ENCODE data around the gene CDC42.
A peak's percentile ranks its signal among the peaks of the same experiment; 100 is the strongest.

Gene CDC42

GRCh38 chr1:22111620-22112019 lies 59.1 kb downstream of the CDC42 start:
- no peak for DNase-seq

GRCh38 chr1:22112554-22112953 lies 60.0 kb downstream of the CDC42 start:
- DNase-seq, result no peak

GRCh38 chr1:22114083-22115012 lies 61.8 kb downstream of the CDC42 start:
- no peak for DNase-seq

- no peak for DNase-seq
These were observed 62.8 kb downstream of the CDC42 start for GRCh38 chr1:22115286-22115685.

DNA sequence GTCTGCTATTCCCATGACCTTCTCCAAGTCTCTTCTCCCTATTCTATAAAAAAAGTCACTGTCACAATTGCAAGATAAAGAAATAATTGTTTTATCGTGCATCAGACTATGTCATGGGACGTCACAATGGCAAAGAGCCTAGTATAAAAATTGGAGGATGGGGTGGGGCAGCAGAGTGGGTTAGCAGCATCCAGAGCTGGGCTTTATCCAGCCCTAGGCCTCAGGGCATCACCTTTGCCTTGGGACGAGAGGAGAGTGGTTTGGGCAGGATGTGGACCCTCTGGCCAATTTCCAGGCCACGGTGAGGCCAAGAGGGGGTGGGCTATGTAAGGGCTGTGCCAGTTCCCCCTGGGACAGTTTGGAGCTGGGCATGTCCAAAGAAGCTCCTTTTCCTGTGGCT lies 64.7 kb downstream of the CDC42 start:
- no peak for DNase-seq

GRCh38 chr1:22117851-22118250 lies 65.3 kb downstream of the CDC42 start:
- DNase-seq, result no peak

- DNase-seq, result no peak
These were observed 65.9 kb downstream of the CDC42 start for GRCh38 chr1:22118291-22118992.

DNA sequence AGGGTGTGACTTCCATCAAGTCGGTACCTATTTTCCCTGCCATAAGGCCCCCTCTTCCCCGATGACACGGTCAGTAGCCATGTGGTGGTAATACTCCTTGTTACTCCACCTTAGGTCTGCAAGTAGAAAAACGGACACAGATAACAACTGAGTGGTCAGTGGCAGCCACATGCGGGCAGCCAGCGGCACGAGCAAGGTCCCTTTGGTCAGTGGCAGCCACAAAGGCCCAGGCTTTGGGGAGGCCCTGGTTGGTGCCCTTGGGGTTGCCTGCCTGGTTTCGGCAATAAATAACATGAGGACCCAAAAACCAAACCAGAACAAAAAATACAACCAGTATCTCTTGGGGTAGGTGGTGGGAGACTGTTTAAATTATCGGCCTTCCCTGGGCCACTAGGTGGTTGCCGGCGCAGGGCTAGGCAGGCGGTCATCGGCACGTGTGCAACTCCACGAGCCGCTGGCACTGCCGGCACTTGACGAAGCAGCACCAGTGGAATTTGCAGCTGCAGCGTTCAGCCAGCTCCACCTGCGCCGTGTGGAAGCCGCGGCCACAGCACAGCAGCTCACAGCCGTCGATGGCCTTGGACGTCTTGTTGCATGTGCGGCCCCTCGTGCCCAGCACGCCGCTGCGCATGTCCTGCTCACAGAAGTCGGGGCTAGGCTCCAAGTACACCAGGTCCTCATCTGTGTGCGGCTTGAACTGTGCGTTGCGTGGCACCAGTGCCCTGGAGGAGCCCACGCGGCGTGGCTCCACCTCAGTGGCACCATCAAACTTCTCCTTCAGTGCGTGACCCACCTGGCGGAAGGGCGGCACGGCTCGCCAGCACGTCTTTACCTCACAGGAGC lies 67.3 kb downstream of the CDC42 start:
- no peak for DNase-seq

- no peak for DNase-seq
These were observed 67.9 kb downstream of the CDC42 start for GRCh38 chr1:22120469-22120790.

DNA sequence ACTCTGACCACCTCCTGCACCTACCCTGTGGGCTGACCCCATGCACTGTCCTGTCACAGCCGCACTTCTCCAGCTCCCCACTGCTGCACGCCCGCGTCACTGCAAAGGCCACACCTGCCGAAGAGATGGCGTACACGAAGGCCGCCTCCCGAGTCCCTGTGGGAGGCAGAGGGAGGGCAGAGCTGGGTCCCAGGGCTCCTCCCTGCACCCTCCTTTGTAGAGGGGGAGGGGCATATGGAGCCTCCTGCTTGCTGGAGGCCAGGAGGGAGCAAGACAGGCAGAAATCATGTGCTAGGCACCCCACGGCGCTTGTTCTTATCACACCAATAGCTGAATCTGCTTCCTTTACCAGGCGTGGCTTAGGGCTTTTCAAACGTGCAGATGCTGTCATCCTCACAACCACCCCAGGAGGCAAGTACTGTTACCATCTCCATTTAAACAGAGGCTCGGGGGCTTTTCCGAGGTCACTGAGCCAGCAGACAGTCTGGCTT lies 69.0 kb downstream of the CDC42 start:
- DNase-seq, result no peak

DNA sequence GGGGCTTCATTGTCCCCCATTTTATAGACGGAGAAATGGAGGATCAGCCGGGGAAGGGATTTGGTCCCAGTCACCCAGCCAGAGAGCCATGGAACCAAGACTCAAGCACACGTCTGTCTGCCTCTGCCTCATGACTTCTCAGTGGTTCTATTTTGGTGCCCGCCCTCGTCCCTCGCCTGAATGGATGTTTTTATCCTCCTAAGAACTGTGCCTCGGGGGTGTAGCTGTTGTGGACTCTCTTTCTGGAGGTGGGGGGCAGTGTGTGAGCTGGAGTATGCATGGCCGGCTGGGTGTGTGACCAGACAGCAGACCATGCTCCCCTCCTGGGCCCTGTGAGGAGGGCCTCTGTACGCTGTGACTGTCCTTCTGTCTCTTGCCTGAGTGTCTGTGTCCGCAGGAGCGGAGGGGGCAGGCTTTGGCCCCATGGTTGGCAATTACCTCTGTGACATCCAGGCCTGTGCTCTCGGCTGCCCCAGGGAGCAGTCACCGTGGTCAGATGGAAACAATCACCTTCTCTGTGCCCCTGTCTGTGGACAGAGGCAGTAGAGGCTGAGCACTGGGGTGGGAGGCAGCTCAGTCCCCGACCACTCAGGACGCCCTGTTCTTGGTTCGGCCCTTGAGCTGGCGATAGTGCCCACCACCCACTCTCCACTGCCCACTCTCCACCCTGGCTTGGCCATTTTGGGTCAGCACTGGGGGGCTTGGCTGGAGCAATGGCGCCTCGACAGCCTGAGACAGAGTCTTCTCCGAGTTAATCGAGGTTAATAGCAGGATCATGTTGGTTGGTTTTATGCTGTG lies 70.0 kb downstream of the CDC42 start:
- DNase-seq, result no peak

- no peak for DNase-seq
These were observed 70.5 kb downstream of the CDC42 start for GRCh38 chr1:22123071-22123390.

DNA sequence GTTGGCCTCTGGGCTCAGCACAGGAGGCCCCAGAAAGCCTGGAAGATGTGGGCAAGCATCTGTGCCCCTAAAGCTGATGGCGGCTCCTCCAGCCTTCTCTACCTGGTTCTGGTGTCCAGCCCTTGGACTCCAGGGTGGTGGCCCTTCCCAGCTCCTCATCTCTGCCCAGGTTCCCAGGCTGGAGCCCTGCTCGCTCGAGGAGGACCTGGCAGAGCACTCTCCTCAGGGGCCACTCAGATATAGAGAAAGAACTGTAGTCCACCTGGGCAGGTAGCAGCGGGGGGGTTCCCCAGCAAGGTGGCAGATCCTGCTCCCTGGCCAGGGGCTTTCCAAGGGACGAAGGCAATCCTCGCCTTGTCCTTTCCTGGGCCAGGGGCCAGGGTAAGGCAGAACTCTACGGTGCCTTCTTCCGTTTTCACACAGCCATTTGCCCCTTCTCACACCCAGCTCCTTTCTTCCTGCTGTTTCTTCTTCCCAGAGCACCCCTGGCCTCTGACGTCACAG lies 71.4 kb downstream of the CDC42 start:
- DNase-seq, result no peak

GRCh38 chr1:22124592-22125229 lies 72.2 kb downstream of the CDC42 start:
- DNase-seq, result no peak

DNA sequence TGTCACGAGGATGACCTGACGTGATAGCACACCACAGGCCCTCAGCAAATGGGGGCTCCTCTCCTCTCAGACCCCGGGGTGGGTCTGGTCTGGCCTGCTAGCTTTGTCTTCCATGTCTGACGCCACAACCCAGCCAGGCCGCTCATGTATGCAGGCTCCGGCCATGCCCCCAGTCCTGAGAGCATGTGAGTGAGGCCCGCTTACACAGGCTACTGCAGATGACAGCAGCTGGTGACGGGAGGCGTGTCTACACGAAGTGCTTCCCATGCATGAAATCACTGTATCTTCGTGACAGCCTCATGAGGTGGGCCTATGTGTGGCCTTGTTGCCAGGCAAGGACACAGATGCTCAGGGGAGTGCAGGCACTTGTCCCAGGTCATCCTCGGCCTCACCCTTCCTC lies 74.0 kb downstream of the CDC42 start:
- no peak for DNase-seq

DNA sequence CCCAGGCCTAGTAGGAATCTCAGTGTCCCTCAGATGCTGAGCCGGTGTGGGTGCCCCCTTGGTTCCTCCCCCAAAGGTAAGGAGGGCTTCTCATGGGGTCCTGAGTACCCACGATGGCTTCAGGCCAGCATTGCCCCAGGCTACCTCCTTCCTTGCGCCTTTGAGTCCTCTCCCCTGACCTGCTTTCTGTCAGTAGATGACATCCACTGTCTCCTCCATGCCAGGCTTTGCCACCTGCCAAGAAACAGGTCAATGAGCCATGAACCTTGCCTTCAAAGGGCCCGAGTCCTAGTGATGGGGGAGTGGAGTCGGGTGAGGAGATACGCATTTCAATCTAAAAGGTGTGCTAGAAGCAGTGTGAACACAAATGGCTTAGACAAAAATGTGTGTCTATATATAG lies 74.7 kb downstream of the CDC42 start:
- DNase-seq, result no peak

DNA sequence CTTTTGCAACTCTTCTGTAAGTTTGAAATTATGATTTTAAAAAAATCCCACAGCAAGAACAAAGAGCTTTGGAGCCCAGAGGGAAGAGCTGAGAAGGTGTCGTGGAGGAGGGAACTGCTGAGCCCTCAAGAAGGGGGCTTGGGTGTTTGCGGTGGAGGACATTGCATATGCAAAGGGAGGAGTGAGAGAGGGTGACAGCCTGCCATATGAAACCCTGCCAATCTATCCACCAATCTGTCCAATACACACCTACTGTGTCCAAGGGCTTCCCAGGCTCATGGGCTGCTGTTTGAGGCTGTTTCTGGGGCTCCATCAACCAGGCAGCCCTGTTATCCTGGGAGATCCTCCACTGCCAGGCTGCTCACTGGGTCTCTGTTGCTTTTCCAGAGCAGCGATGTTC lies 75.2 kb downstream of the CDC42 start:
- DNase-seq, result no peak

DNA sequence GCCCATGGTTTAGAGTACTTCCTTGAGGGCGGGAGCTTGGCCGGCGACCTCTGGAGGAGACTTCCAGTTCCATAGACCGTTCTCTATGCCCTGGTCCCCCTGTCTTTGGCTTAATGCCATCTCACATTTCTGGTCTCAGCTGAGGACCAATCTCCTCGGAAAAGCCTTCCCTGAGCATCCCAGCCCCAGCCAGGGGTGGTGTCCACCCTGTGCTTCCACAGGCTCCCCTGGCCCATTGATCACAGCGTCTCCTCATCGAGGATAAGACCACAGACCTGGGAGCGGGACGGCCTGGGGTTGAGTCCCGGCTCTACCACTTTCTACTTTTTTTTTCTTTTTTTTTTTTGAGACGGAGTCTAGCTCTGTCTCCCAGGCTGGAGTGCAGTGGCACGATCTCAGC lies 75.9 kb downstream of the CDC42 start:
- no peak for DNase-seq

DNA sequence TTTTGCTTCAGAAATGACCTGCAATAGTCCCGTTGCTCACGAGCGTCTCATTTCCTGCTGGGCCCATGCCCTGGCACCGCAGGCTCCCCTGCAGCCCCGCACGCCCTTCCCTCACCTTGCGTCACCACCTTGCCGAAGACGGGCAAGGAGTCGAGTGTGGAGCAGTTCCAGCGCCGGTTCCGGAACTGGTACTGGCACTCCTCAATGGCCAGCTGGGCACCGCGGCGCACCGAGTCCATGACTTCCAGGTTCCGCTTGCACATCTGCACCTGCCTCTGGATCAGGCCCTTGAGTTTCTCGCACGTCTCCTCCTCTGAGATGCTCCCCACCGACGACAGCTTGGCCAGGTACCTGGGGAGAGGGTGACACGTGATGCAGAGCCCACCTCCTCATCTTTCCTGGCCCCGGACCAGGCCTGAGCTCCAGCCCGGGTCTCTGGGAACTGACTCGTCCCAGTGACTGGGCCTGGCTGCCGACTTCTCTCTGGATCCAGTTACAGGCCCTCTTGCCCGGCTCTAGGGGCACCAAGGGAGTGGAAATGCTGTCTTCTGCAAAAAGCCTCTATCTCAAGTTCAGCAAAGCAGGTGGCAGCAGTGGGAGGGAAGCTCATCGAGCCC lies 77.1 kb downstream of the CDC42 start:
- no peak for DNase-seq

DNA sequence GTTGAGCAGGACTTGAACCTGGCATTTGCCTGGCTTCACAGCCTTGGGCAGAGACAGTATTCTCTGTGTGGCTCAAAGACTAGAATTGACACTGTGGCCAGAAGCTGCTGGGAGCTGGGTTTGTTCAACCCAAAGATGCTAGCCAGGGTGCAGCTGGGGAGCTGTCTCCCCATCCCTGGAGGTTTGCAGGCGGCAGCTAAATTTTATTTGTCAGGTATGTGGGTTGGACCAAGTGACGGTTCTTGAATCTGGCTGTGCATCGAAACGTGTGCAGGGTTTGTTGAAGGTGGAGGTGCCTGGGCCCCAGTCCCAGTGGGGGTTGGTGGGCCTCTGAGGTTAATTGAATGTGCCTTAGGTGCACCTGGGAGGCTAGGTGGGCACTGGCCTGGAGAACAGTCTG lies 78.6 kb downstream of the CDC42 start:
- DNase-seq, result no peak

GRCh38 chr1:22131875-22132486 lies 79.5 kb downstream of the CDC42 start:
- peak; percentile 26 for DNase-seq
